Renal pelvis (tissue), 4 donors: ENCODE measurements around the gene TTLL11. TPM values are rescaled to one million over a fixed set of nuclear protein-coding genes. Genes with fewer than 3 reads are reported as not detected.
A peak's percentile ranks its signal among the peaks of the same experiment; 100 is the strongest.

Experiments used
- DNase-seq: peaks from one replicate; pipeline ENCODE4 v3.0.0-alpha.2; 2013
- polyA plus RNA-seq, 3 donors: library from polyadenylated mRNA; unstranded; fragments of 120-200 nt; gene quantifications; one replicate each; pipeline ENCODE4 v1.2.1, GENCODE V29; 2013; ENCODE audit not compliant: insufficient read length in 3 of 3

The TTLL11 gene
- polyA plus RNA-seq, 3 donors: 6.2 to 8.9 (median 8.5) TPM

GRCh38 chr9:121979736-121980135, 113.4 kb downstream of the TTLL11 start:
- no peak for DNase-seq

DNA sequence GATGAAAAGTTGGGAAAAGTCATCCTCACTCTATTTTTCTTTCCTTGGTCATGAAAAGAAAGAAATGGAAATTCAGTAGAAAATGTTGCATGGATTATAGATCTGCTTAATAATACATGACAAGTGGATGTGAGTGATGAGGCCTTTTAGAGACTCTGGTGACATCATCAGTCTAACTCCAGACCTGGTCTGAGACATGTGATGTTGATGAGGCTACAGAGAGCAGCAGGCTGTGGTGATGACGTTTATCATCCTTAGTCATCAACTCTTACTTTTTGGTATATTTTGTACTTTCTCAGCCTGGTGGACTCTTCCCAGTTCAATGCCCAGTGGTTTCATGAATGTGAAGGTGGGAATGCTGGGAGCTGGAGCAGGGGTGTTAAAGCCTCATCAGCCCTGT, 116.4 kb downstream of the TTLL11 start:
- no peak for DNase-seq

GRCh38 chr9:121975801-121976277, 117.3 kb downstream of the TTLL11 start:
- peak; percentile 76 for DNase-seq

DNA sequence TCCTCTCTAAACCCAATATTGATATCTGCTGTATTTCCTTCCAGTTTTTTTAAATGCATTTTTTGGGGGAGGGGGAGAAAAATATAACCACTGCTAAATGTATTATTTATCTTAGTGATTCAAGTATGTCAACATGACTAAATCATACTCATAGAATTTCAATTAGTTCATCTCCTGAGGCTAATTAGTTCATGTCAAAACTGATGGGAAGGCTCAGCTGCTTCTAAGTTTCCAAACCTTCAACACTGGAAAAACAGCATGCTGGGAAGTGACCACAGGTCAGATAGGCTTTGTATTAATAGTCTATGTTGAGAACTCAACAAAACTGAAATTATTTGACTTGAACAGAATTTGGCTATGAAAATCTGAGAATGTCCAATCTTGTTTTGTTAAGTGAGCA, 118.7 kb downstream of the TTLL11 start:
- DNase-seq: no peak

DNA sequence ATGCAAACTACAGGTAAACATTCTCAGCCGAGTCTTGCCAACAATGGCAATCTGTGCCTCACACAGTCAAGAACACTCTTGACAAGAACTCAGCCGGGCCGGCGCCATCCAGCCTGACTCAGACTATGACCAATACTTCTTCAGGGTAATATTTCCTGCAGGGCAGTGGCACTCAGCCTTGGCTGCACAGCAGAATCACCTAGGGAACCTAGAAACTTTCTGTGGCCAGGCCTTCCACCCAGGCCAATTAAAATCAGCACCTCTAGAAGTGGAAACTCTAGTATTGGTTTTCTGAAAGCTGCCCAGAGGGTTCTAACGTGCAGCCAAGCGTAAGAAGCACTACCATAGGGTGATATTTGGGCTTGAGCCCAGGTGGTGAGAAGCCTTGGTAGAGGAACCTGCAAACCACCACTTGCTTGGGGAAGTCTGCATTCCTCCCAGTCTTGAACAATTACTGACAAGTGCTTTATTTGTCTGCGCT, 120.6 kb downstream of the TTLL11 start:
- DNase-seq: no peak

DNA sequence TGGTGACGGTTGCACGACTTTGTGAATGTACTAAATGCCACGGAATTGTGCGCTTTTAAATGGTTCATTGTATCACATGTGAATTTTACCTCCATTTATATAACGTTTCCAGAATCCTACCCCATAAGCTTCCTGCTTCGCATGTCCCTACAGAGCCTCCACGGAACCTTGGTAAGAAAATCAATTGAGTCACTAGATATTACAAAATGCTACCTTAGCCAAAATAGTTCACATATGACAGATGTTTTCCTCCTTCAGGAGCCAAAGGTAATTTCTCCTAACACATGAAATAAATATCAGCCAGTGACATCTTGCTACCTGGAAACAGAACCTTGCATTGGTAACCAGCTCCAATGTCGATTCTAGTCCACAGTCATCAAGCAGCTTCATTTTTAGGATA, 125.1 kb downstream of the TTLL11 start:
- no peak for DNase-seq

DNA sequence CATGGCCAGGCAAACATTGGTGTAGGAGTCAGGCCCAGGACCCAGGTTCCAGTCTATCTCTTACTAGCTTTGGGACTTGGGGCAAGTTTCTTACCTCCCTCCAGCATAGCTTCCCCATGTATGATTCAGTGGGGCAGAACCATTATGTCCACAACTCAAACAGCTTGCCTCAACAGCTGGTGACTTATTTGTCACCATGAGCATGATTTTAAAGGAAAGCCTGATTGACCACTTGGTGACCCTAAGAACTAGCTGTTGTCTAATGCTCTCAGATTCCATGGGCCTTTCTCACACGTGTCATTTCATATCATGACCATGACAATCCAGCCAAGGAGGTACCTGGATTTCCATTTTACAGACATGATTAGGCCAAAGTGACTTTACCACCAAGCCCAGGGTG, 126.4 kb downstream of the TTLL11 start:
- DNase-seq: no peak

DNA sequence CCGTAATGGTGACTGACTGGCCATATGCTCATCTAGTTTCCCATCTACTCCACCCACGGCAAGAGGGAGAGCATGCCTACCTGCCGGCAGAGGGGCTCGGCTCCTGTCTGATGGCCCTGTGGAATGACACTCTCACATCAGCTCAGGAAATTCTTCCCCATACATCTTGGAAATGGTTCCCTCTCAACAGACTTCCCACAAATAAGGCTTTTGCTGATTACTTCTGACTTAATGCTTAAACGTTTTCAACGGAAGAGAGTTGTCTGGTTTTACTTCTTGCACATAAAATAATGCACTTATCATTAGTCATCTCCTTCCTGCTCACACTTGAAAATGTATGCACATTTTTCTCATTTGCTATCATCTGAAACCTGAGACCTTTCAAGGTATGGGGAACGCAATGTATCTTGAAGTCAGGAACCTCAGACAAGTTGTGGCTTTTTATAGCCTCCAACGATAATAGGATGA, 129.5 kb downstream of the TTLL11 start:
- no peak for DNase-seq

GRCh38 chr9:121962421-121962820, 130.7 kb downstream of the TTLL11 start:
- no peak for DNase-seq

- DNase-seq: no peak
Observed at GRCh38 chr9:121960665-121961064, 132.4 kb downstream of the TTLL11 start.

- DNase-seq: no peak
Observed at GRCh38 chr9:121958530-121958929, 134.6 kb downstream of the TTLL11 start.

- no peak for DNase-seq
Observed at GRCh38 chr9:121956808-121957207, 136.3 kb downstream of the TTLL11 start.

DNA sequence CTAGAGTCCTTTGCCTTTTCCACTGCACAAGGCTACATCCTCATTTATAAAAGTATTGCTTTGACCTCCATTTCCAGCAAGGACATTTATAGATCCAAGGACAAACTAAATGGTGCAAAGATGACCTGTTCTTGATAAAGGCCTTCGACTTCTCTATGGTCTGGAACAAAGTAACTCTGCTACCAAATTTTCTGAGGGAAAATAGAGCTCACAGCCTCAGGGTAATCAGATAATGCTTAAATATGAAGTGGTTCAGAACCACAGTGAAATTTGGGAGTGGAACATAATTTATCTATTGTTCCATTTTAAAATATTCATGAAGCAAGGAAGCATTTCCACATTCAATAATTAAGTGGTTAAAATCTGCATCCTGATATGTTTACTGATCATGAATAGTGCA, 137.5 kb downstream of the TTLL11 start:
- DNase-seq: no peak

GRCh38 chr9:121954477-121955140, 138.5 kb downstream of the TTLL11 start:
- DNase-seq: no peak

DNA sequence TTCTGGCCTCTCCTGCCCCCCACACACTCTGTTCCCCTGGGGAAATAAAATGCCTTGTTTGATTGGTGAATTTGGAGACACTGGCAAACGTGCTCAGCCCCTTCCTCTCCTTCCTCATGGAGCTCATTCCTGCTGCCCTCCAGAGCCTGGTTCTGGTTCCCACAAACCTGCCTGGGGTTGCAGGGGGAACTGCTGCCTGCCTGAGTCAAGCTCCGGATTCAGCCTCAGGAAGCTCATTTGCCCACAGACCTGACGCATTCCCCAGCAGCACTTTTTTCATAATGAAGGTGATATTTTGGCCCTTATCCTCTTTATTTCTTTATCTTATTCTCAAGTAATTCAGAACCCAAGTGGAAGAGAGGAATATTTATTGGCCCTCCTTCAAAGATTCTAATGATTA, 140.5 kb downstream of the TTLL11 start:
- no peak for DNase-seq

DNA sequence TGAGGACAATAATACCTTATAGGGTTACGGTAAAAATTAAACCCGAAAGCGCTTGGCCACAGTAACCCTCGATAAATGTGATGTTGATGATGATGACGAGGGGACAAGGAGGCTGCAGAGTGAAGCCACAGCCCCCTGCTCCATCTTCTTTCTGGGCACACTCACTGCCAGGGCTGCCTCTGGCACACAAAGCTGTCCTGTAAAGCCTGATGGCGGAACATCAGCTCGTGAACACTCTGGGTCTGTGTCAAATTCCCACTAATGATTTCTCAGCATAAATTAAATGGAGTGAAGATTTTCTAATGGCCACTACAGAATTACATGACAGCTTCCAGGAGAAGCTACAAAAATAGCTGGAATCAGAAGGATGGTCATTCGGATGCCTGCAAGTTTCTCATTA, 142.2 kb downstream of the TTLL11 start:
- no peak for DNase-seq

GRCh38 chr9:121950441-121950840, 142.7 kb downstream of the TTLL11 start:
- peak; percentile 9 for DNase-seq

DNA sequence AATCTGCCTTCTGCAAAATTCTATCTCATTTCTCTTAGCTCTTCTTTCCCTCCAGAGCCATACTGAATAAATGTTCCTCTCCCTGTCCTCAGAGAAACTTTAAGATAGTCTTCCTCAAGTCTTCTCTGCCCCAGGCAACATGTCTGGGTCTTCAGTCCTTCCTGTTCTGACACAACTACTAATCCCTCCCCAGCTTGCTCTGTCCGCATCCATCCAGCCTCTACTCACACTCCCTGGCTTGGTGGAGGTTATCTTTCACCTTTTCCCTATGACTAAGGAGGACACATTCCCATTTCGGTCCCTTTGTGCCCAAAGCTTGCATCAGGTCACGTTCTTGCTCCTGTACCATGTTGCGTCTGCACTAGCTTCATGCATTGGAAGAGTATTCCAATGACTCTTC, 143.3 kb downstream of the TTLL11 start:
- DNase-seq: no peak

GRCh38 chr9:121949364-121949763, 143.7 kb downstream of the TTLL11 start:
- DNase-seq: no peak

- DNase-seq: no peak
Observed at GRCh38 chr9:121947775-121948174, 145.3 kb downstream of the TTLL11 start.

DNA sequence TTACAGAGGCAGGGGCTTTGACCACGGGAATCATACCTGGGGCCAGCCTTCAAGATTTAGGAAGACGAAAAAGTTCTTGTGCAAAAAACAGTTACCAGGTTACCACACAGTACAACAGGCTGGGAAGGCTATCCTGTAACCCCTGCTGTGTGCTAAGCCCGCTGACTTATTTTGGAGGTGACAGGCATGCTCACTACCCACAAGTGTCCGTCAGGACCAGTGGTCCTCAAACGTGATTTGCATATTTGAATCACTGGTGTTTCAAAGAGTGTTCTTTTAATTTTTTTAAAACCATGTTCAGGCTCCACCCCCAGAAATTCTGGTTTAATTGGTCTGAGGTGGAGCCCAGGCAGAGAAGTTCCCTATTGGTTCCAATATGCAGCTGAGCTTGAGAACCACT, 146.6 kb downstream of the TTLL11 start:
- DNase-seq: no peak

- DNase-seq: no peak
Observed at GRCh38 chr9:121945849-121946248, 147.3 kb downstream of the TTLL11 start.

DNA sequence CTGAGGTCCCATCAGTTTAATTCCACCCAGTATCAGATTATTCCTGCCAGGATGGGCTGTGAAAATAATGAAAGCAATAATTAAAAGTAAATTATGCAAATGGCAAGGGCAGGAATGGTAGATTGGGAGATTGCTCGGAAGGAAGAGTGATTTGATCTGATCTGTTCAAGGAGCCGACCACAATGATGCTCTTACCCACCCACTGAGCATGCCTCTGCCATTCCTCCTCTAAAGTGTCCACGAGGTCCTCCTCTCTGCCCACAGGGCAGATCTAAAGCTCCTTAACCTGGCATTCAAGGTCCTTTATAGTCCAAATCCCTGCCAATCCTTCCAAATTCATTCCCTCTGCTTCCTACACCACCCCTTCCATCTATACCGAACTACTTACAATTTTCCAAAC, 147.8 kb downstream of the TTLL11 start:
- no peak for DNase-seq

- no peak for DNase-seq
Observed at GRCh38 chr9:121944711-121945191, 148.4 kb downstream of the TTLL11 start.
